B cell (primary cell): ENCODE data around the gene DRD2. TPM values are rescaled to one million over a fixed set of nuclear protein-coding genes. Genes with fewer than 3 reads are reported as not detected.

ENCODE experiments used
- ATAC-seq: fragments of 200-7000 bp; cut with Tn5 transposase; one replicate; pipeline ENCODE4 v1.10.0; 2021; ENCODE audit warnings: low read depth, mild to moderate bottlenecking, moderate number of reproducible peaks, moderate library complexity
- CTCF ChIA-PET: fragments of 350-600 bp; sonication (Branson Sonifier 250); formaldehyde crosslinking; loops from one replicate; lab custom pipeline; 2021; ENCODE audit warnings: antibody characterized with exemption, inconsistent platforms; lab: Charles Lee
- POLR2A ChIA-PET: fragments of 350-600 bp; sonication (Branson Sonifier 250); formaldehyde crosslinking; loops from one replicate; lab custom pipeline; 2021; ENCODE audit warnings: antibody characterized with exemption; lab: Charles Lee
- DNase-seq: peaks from one replicate; pipeline ENCODE4 v3.0.0; 2013
- H2AFZ ChIP-seq: 2 replicates; pipeline ENCODE4 v1.6.1; 2012; ENCODE audit warnings: mild to moderate bottlenecking, low read depth, low read length; ENCODE audit not compliant: insufficient read depth, poor library complexity, severe bottlenecking
- H3K27ac ChIP-seq, 2 donors: 1 replicate in 1 of 2; 2 replicates in 1 of 2; pipeline ENCODE4 v1.5.1; 2012 to 2013; ENCODE audit warnings: low read length in 2 of 2, mild to moderate bottlenecking in 2 of 2, moderate library complexity in 1 of 2
- H3K27me3 ChIP-seq, 4 experiments: fragments of 200-600 bp in 1 of 4; sonication (generic) in 1 of 4; replicated peaks in 1 of 4; 1 replicate in 2 of 4; 2 replicates in 2 of 4; pipeline versions ENCODE4 v1.6.1 to v1.7.0; 2013 to 2016; ENCODE audit warnings: low read length in 3 of 4, mild to moderate bottlenecking in 2 of 4, mixed read lengths in 1 of 4, moderate library complexity in 1 of 4; ENCODE audit not compliant: insufficient read depth in 4 of 4, control insufficient read depth in 3 of 4; ENCODE audit errors: control extremely low read depth in 1 of 4
- H3K36me3 ChIP-seq, 2 experiments: replicated peaks in 1 of 2; 1 replicate in 1 of 2; 2 replicates in 1 of 2; pipeline versions ENCODE4 v1.6.1 to v1.7.1; 2013; ENCODE audit warnings: low read length in 1 of 2; ENCODE audit not compliant: insufficient read depth in 2 of 2, control insufficient read depth in 1 of 2; ENCODE audit errors: control extremely low read depth in 1 of 2, extremely low read depth in 1 of 2
- H3K4me1 ChIP-seq, 2 donors: fragments of 200-600 bp in 1 of 2; sonication (generic) in 1 of 2; 1 replicate in 1 of 2; 2 replicates in 1 of 2; pipeline versions ENCODE4 v1.5.1 to v1.6.1; 2013 to 2017; ENCODE audit warnings: low read length in 2 of 2; ENCODE audit not compliant: control insufficient read depth in 2 of 2, insufficient read depth in 2 of 2
- H3K4me2 ChIP-seq: replicated peaks from 2 replicates; pipeline ENCODE3; 2012; ENCODE audit warnings: mild to moderate bottlenecking, low read depth, low read length; ENCODE audit not compliant: poor library complexity, severe bottlenecking
- H3K4me3 ChIP-seq, 5 experiments: fragments of 200-600 bp in 1 of 5; sonication (generic) in 1 of 5; 1 replicate in 3 of 5; 2 replicates in 2 of 5; pipeline versions ENCODE4 v1.5.1 to v1.7.0; 2011 to 2016; ENCODE audit warnings: low read length in 4 of 5, mild to moderate bottlenecking in 4 of 5, low read depth in 2 of 5, control low read depth in 1 of 5, moderate library complexity in 1 of 5; ENCODE audit not compliant: insufficient read depth in 1 of 5; ENCODE audit errors: control extremely low read depth in 1 of 5, extremely low read depth in 1 of 5
- H3K79me2 ChIP-seq: fragments of 200-600 bp; sonication (generic); one replicate; pipeline ENCODE4 v1.6.0; 2016; ENCODE audit warnings: low read length; ENCODE audit not compliant: control insufficient read depth, insufficient read depth
- H3K9ac ChIP-seq: fragments of 200-600 bp; sonication (generic); 2 replicates; pipeline ENCODE4 v1.6.1; 2017; ENCODE audit warnings: mild to moderate bottlenecking, low read length, moderate library complexity
- H3K9me3 ChIP-seq, 3 donors: one replicate each; pipeline versions ENCODE4 v1.6.1 to v1.7.1; 2013; ENCODE audit warnings: low read length in 2 of 3; ENCODE audit not compliant: control insufficient read depth in 2 of 3, insufficient read depth in 1 of 3; ENCODE audit errors: control extremely low read depth in 1 of 3
- H4K20me1 ChIP-seq: 2 replicates; pipeline ENCODE4 v1.6.0; 2012; ENCODE audit warnings: mild to moderate bottlenecking, low read length; ENCODE audit not compliant: insufficient read depth, control insufficient read depth, poor library complexity, severe bottlenecking
- H3K27ac Mint-ChIP-seq: one replicate; pipeline ENCODE4 v1.8.0; 2021; ENCODE audit warnings: mixed read lengths
- H3K27me3 Mint-ChIP-seq: one replicate; pipeline ENCODE4 v1.8.0; 2021; ENCODE audit warnings: mixed read lengths
- H3K4me1 Mint-ChIP-seq: one replicate; pipeline ENCODE4 v1.8.0; 2021; ENCODE audit warnings: mixed read lengths
- H3K4me3 Mint-ChIP-seq: one replicate; pipeline ENCODE4 v1.8.0; 2021; ENCODE audit warnings: mixed read lengths
- H3K9me3 Mint-ChIP-seq: one replicate; pipeline ENCODE4 v1.8.0; 2022; ENCODE audit warnings: mixed read lengths; ENCODE audit not compliant: insufficient read depth
- EZH2 ChIP-seq: IDR thresholded peaks from 2 replicates; pipeline ENCODE4 v1.6.1; 2012; ENCODE audit warnings: borderline replicate concordance, low read depth, mild to moderate bottlenecking, moderate library complexity, low read length; ENCODE audit not compliant: insufficient read depth, poor library complexity, severe bottlenecking
- WGBS: methylation state at CpG from one replicate; pipeline ENCODE4 v1.1.5; 2013; ENCODE audit warnings: missing lambda C conversion rate; ENCODE audit not compliant: insufficient coverage; 5-methylcytosine and 5-hydroxymethylcytosine counted together
- intact Hi-C: fragments of 100-400 bp; cut with micrococcal nuclease; formaldehyde crosslinking; loops from one replicate; pipeline ENCODE4 v1.10.0; 2022
- polyA plus RNA-seq: library from polyadenylated mRNA; depleted of rRNA; stranded (reverse); fragments of >200 nt; gene quantifications from 2 replicates; pipeline ENCODE4 v1.2.3, GENCODE V29; 2012
- total RNA-seq, 2 donors: library from RNA; stranded (reverse); fragments of 120-200 nt in 1 of 2; gene quantifications; 1 replicate in 1 of 2; 2 replicates in 1 of 2; pipeline versions ENCODE4 v1.2.3 to v1.2.4, GENCODE V29; 2013 to 2022
- TF ChIP-seq, protein P1 (sequence below): fragments of 200-600 bp; IDR thresholded peaks from one replicate; pipeline ENCODE4 v1.8.0; 2022; ENCODE audit warnings: antibody characterized with exemption, mild to moderate bottlenecking

Gene DRD2
- total and polyA plus RNA-seq, 2 donors (not counting 1 experiment from before 2014, with no cell fraction given) = not detected

DNA sequence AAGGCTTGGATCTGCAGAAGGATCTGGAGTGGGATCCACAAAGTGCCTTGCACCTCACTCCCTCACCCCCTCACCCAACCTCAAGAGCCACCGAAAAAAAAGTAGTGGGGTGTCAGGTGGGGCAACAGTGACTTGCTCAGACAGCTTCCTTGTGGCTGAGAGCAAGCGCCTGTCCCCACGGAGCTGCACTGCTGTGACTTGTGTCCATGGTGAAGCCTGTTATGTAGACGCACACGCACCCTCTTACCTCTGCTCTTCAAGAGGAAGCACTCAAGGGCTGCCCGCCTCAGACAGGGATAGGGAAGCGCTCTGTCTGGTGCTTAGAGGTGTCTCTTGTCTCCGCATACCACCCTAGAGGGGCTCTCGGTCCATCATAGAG lies 1.2 kb downstream of the DRD2 start:
- intact Hi-C loops = no loop called here
- Histone ChIP-seq H3K79me2 (no peaks in the 10 kb centered on the region), H2AFZ (no peak overlapping the region), H3K4me3 (no peak overlapping the region), H3K27me3 (peaks cover 0 to 36% (median 19%) of the 10 kb centered on the region in 4 experiments), H3K4me1 (peaks cover 3 to 7% of the 10 kb centered on the region in 2 donors), H3K9me3 (peaks cover 0 to 7% (median 0%) of the 10 kb centered on the region in 3 donors), H3K4me2 (peak overlapping the region; percentile 38), H3K36me3 (no peaks in the 10 kb centered on the region), H3K27ac (no peak overlapping the region), H3K9ac (no peak overlapping the region), H4K20me1 (no peaks in the 10 kb centered on the region)
- 54% methylated on average over 8 of the region's 9 CpGs for WGBS
- Mint-ChIP-seq H3K9me3 (no peaks in the 10 kb centered on the region), H3K4me1 (peaks cover 7% of the 10 kb centered on the region), H3K4me3 (peak overlapping the region; percentile 29), H3K27ac (no peak overlapping the region), H3K27me3 (peaks cover 62% of the 10 kb centered on the region)
- POLR2A ChIA-PET = no interaction called here
- DNase-seq = peak; percentile 5
- CTCF ChIA-PET = no interaction called here
- no peak for TF ChIP-seq EZH2
- TF ChIP-seq, protein P1, sequence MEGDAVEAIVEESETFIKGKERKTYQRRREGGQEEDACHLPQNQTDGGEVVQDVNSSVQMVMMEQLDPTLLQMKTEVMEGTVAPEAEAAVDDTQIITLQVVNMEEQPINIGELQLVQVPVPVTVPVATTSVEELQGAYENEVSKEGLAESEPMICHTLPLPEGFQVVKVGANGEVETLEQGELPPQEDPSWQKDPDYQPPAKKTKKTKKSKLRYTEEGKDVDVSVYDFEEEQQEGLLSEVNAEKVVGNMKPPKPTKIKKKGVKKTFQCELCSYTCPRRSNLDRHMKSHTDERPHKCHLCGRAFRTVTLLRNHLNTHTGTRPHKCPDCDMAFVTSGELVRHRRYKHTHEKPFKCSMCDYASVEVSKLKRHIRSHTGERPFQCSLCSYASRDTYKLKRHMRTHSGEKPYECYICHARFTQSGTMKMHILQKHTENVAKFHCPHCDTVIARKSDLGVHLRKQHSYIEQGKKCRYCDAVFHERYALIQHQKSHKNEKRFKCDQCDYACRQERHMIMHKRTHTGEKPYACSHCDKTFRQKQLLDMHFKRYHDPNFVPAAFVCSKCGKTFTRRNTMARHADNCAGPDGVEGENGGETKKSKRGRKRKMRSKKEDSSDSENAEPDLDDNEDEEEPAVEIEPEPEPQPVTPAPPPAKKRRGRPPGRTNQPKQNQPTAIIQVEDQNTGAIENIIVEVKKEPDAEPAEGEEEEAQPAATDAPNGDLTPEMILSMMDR = no peak
- ATAC-seq = no peak

DNA sequence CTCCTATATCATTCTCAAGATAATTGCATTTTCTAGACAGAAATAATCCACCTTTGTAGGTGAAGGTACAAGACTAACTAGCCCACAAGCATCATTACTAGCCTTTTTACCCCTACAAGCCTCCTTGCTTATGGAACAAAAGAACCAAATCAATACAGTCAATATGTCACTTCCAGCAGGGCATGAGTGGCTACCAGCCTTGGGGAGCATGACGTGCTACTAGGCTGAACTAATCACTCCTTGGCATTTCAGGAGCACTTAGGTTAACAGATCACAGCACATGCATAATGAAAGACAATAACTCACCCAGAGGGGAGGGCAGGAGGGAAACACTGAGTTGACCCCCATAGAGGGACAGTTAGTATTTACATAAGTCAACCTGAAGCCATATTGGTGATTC lies 2.7 kb downstream of the DRD2 start:
- Histone ChIP-seq H3K9me3 (peaks cover 0 to 7% (median 0%) of the 10 kb centered on the region in 3 donors), H3K36me3 (no peaks in the 10 kb centered on the region), H3K9ac (no peak overlapping the region), H3K4me1 (peaks cover 3 to 7% of the 10 kb centered on the region in 2 donors), H3K79me2 (no peaks in the 10 kb centered on the region), H3K4me3 (no peak overlapping the region), H3K27ac (no peak overlapping the region), H3K27me3 (peaks cover 0 to 36% (median 19%) of the 10 kb centered on the region in 4 experiments), H2AFZ (no peak overlapping the region), H3K4me2 (no peak overlapping the region), H4K20me1 (no peaks in the 10 kb centered on the region)
- TF ChIP-seq, protein P1 = no peak
- no peak for TF ChIP-seq EZH2
- DNase-seq = no peak
- intact Hi-C loops = no loop called here
- Mint-ChIP-seq H3K27me3 (peaks cover 55% of the 10 kb centered on the region), H3K4me1 (peaks cover 7% of the 10 kb centered on the region), H3K27ac (no peak overlapping the region), H3K9me3 (no peaks in the 10 kb centered on the region), H3K4me3 (no peak overlapping the region)
- no CpG with 5 or more reads among the region's 1 CpG for whole genome bisulfite sequencing
- CTCF ChIA-PET = no interaction called here
- no peak for ATAC-seq
- POLR2A ChIA-PET = no interaction called here
